ENCODE results near the gene E2F4. TPM values are rescaled to one million over a fixed set of nuclear protein-coding genes. Genes with fewer than 3 reads are reported as not detected.

Gene E2F4
- 109 and 111 TPM in 2 replicates for total RNA-seq (2014; rRNA removed; shearing (Covaris generic))

- peak; percentile 93 for DNase-seq (ENCODE audit: low read depth)
Measured at GRCh38 chr16:67191995-67192681, at the start of gene E2F4. E2F4 (plus strand) TSS chr16:67192155; CDS start chr16:67192228, 73 bp downstream.

GRCh38 chr16:67142342-67142741, 49.6 kb upstream of the E2F4 start:
- no peak for DNase-seq (ENCODE audit: low read depth)

- DNase-seq (ENCODE audit: low read depth): no peak
Measured at GRCh38 chr16:67144943-67145342, 47.0 kb upstream of the E2F4 start.

- DNase-seq (ENCODE audit: low read depth): no peak
Measured at GRCh38 chr16:67145746-67146145, 46.2 kb upstream of the E2F4 start.

- DNase-seq (ENCODE audit: low read depth): no peak
Measured at GRCh38 chr16:67146523-67147357, 45.2 kb upstream of the E2F4 start.

- no peak for DNase-seq (ENCODE audit: low read depth)
Measured at GRCh38 chr16:67147437-67148140, 44.4 kb upstream of the E2F4 start.

GRCh38 chr16:67148221-67148620, 43.7 kb upstream of the E2F4 start:
- DNase-seq (ENCODE audit: low read depth): no peak

GRCh38 chr16:67148656-67149275, 43.2 kb upstream of the E2F4 start:
- no peak for DNase-seq (ENCODE audit: low read depth)

GRCh38 chr16:67149276-67150046, 42.5 kb upstream of the E2F4 start:
- DNase-seq (ENCODE audit: low read depth): no peak

GRCh38 chr16:67150047-67150832, 41.7 kb upstream of the E2F4 start:
- no peak for DNase-seq (ENCODE audit: low read depth)

GRCh38 chr16:67150833-67151396, 41.0 kb upstream of the E2F4 start, which contains the start of gene B3GNT9:
B3GNT9 (minus strand) TSS chr16:67150998; CDS start chr16:67150485, 513 bp downstream.
- DNase-seq (ENCODE audit: low read depth): peak; percentile 78

GRCh38 chr16:67151431-67152097, 40.4 kb upstream of the E2F4 start:
- no peak for DNase-seq (ENCODE audit: low read depth)

GRCh38 chr16:67154578-67155294, 37.2 kb upstream of the E2F4 start:
- DNase-seq (ENCODE audit: low read depth): no peak

- peak; percentile 75 for DNase-seq (ENCODE audit: low read depth)
Measured at GRCh38 chr16:67155295-67156142, 36.4 kb upstream of the E2F4 start.

GRCh38 chr16:67156143-67156844, 35.7 kb upstream of the E2F4 start:
- DNase-seq (ENCODE audit: low read depth): no peak

- no peak for DNase-seq (ENCODE audit: low read depth)
Measured at GRCh38 chr16:67157106-67157748, 34.7 kb upstream of the E2F4 start.
